Measurements from ENCODE around the gene PRRT3.
"Not testable (repeated sequence)": the region's sequence is repeated elsewhere in the genome, so short reads cannot be mapped to it uniquely, and the experiment has no call there.

- not testable (repeated sequence) for TF ChIP-seq POLR2A, CTCF (IDR thresholded peaks at IDR 0.05)
These were observed 55.3 kb downstream of the PRRT3 start for GRCh38 chr3:9896755-9897407.
